Measurements from ENCODE around the gene SPOCD1. TPM values are rescaled to one million over a fixed set of nuclear protein-coding genes. Genes with fewer than 3 reads are reported as not detected.

SPOCD1 gene
- total RNA-seq, 1 experiment from 2014 or later: 0.16 TPM

- peaks cover 17% of the 10 kb centered on the region; the same call in 1 of the 2 replicates for H3K27me3 ChIP-seq
- H3K27ac ChIP-seq: peak overlapping the region; percentile 22; the same call in 1 of the 2 replicates
- H3K36me3 ChIP-seq: no peaks in the 10 kb centered on the region
These were observed 55.1 kb downstream of the SPOCD1 start for GRCh38 chr1:31760471-31761470.

GRCh38 chr1:31759298-31760023, 56.4 kb downstream of the SPOCD1 start:
- H3K4me1 ChIP-seq: peaks cover 34% of the 10 kb centered on the region
- DNase-seq: no peak

More at GRCh38 chr1:31760471-31761470, 55.1 kb downstream of the SPOCD1 start:
- Histone ChIP-seq H3K4me1 (peaks cover 26% of the 10 kb centered on the region), H3K4me3 (peak overlapping the region; percentile 73), H3K9me3 (replicated peaks) (no peaks in the 10 kb centered on the region)
- DNase-seq: peak; percentile 80 to 84

GRCh38 chr1:31758823-31759222, 57.0 kb downstream of the SPOCD1 start:
- peaks cover 40% of the 10 kb centered on the region for H3K4me1 ChIP-seq
- H3K27me3 ChIP-seq: peaks cover 5% of the 10 kb centered on the region; the same call in 1 of the 2 replicates
- DNase-seq: no peak
- no peak overlapping the region for H3K27ac ChIP-seq
- H3K4me3 ChIP-seq: no peak overlapping the region
- H3K36me3 ChIP-seq: no peaks in the 10 kb centered on the region
- no peaks in the 10 kb centered on the region for H3K9me3 ChIP-seq (replicated peaks)

More at GRCh38 chr1:31759298-31760023, 56.4 kb downstream of the SPOCD1 start:
- H3K27ac ChIP-seq: no peak overlapping the region
- H3K9me3 ChIP-seq (replicated peaks): no peaks in the 10 kb centered on the region
- no peak overlapping the region for H3K4me3 ChIP-seq
- peaks cover 6% of the 10 kb centered on the region; the same call in 1 of the 2 replicates for H3K27me3 ChIP-seq
- no peaks in the 10 kb centered on the region for H3K36me3 ChIP-seq

- Histone ChIP-seq H3K9me3 (replicated peaks) (no peaks in the 10 kb centered on the region), H3K27ac (no peak overlapping the region), H3K27me3 (no peaks in the 10 kb centered on the region; the same call in 1 of the 2 replicates), H3K36me3 (no peaks in the 10 kb centered on the region), H3K4me1 (peaks cover 45% of the 10 kb centered on the region), H3K4me3 (no peak overlapping the region)
- no peak for DNase-seq
These were observed 57.8 kb downstream of the SPOCD1 start for GRCh38 chr1:31757989-31758388.

GRCh38 chr1:31757204-31757679, 58.6 kb downstream of the SPOCD1 start:
- no peak for DNase-seq
- no peaks in the 10 kb centered on the region; the same call in 1 of the 2 replicates for H3K27me3 ChIP-seq
- H3K27ac ChIP-seq: no peak overlapping the region
- H3K9me3 ChIP-seq (replicated peaks): no peaks in the 10 kb centered on the region
- no peak overlapping the region for H3K4me3 ChIP-seq
- peaks cover 49% of the 10 kb centered on the region for H3K4me1 ChIP-seq
- H3K36me3 ChIP-seq: no peaks in the 10 kb centered on the region

GRCh38 chr1:31756578-31756977, 59.2 kb downstream of the SPOCD1 start:
- no peak overlapping the region for H3K27ac ChIP-seq
- H3K27me3 ChIP-seq: no peaks in the 10 kb centered on the region; the same call in 1 of the 2 replicates
- H3K4me3 ChIP-seq: no peak overlapping the region
- H3K4me1 ChIP-seq: peaks cover 53% of the 10 kb centered on the region
- DNase-seq: no peak
- H3K9me3 ChIP-seq (replicated peaks): no peaks in the 10 kb centered on the region
- no peaks in the 10 kb centered on the region for H3K36me3 ChIP-seq

GRCh38 chr1:31755850-31756492, 59.9 kb downstream of the SPOCD1 start:
- H3K27me3 ChIP-seq: no peaks in the 10 kb centered on the region; the same call in 1 of the 2 replicates
- no peaks in the 10 kb centered on the region for H3K9me3 ChIP-seq (replicated peaks)
- H3K36me3 ChIP-seq: no peaks in the 10 kb centered on the region
- no peak overlapping the region for H3K4me3 ChIP-seq
- peak; percentile 81 to 84 for DNase-seq
- no peak overlapping the region for H3K27ac ChIP-seq
- peaks cover 52% of the 10 kb centered on the region for H3K4me1 ChIP-seq

GRCh38 chr1:31755197-31755611, 60.6 kb downstream of the SPOCD1 start:
- H3K9me3 ChIP-seq (replicated peaks): no peaks in the 10 kb centered on the region
- H3K27me3 ChIP-seq: no peaks in the 10 kb centered on the region; the same call in 1 of the 2 replicates
- DNase-seq: peak; percentile 73 to 76
- H3K27ac ChIP-seq: no peak overlapping the region; the same call in 1 of the 2 replicates
- H3K4me1 ChIP-seq: peaks cover 52% of the 10 kb centered on the region
- no peaks in the 10 kb centered on the region for H3K36me3 ChIP-seq
- H3K4me3 ChIP-seq: no peak overlapping the region

- no peak overlapping the region for H3K4me3 ChIP-seq
- H3K4me1 ChIP-seq: peaks cover 48% of the 10 kb centered on the region
- no peaks in the 10 kb centered on the region for H3K9me3 ChIP-seq (replicated peaks)
- H3K36me3 ChIP-seq: no peaks in the 10 kb centered on the region
- peak overlapping the region; percentile 18; the same call in 1 of the 2 replicates for H3K27ac ChIP-seq
- no peak for DNase-seq
- no peaks in the 10 kb centered on the region; the same call in 1 of the 2 replicates for H3K27me3 ChIP-seq
These were observed 61.4 kb downstream of the SPOCD1 start for GRCh38 chr1:31754397-31754796.

GRCh38 chr1:31753707-31754349, 62.0 kb downstream of the SPOCD1 start:
- Histone ChIP-seq H3K27ac (peak overlapping the region; percentile 18), H3K27me3 (no peaks in the 10 kb centered on the region; the same call in 1 of the 2 replicates), H3K4me3 (no peak overlapping the region), H3K9me3 (replicated peaks) (no peaks in the 10 kb centered on the region), H3K36me3 (no peaks in the 10 kb centered on the region), H3K4me1 (peaks cover 49% of the 10 kb centered on the region)
- peak; percentile 84 to 92 for DNase-seq

- DNase-seq: no peak
These were observed 62.8 kb downstream of the SPOCD1 start for GRCh38 chr1:31752952-31753475.

GRCh38 chr1:31752258-31752657, 63.6 kb downstream of the SPOCD1 start:
- no peak for DNase-seq
- no peaks in the 10 kb centered on the region; the same call in 1 of the 2 replicates for H3K27me3 ChIP-seq
- no peak overlapping the region for H3K4me3 ChIP-seq
- H3K9me3 ChIP-seq (replicated peaks): no peaks in the 10 kb centered on the region
- H3K4me1 ChIP-seq: peaks cover 53% of the 10 kb centered on the region
- no peak overlapping the region for H3K27ac ChIP-seq
- H3K36me3 ChIP-seq: no peaks in the 10 kb centered on the region

More at GRCh38 chr1:31752952-31753475, 62.8 kb downstream of the SPOCD1 start:
- Histone ChIP-seq H3K4me3 (no peak overlapping the region), H3K36me3 (no peaks in the 10 kb centered on the region), H3K9me3 (replicated peaks) (no peaks in the 10 kb centered on the region), H3K27ac (peak overlapping the region; percentile 18), H3K27me3 (no peaks in the 10 kb centered on the region; the same call in 1 of the 2 replicates), H3K4me1 (peaks cover 53% of the 10 kb centered on the region)

- no peaks in the 10 kb centered on the region; the same call in 1 of the 2 replicates for H3K27me3 ChIP-seq
- no peaks in the 10 kb centered on the region for H3K36me3 ChIP-seq
- no peak overlapping the region for H3K4me3 ChIP-seq
- no peaks in the 10 kb centered on the region for H3K9me3 ChIP-seq (replicated peaks)
- DNase-seq: no peak
- H3K4me1 ChIP-seq: peaks cover 53% of the 10 kb centered on the region
- H3K27ac ChIP-seq: no peak overlapping the region
These were observed 64.0 kb downstream of the SPOCD1 start for GRCh38 chr1:31751822-31752241.
